GM12801 (cell line): ENCODE results near the gene MAP1LC3B.

Experiments
- TF ChIP-seq, protein P1 (sequence below): IDR thresholded peaks from one replicate; pipeline ENCODE4 v1.5.1; 2011; ENCODE audit warnings: control low read depth; ENCODE audit not compliant: insufficient read length; ENCODE audit errors: extremely low read depth

The MAP1LC3B gene

DNA sequence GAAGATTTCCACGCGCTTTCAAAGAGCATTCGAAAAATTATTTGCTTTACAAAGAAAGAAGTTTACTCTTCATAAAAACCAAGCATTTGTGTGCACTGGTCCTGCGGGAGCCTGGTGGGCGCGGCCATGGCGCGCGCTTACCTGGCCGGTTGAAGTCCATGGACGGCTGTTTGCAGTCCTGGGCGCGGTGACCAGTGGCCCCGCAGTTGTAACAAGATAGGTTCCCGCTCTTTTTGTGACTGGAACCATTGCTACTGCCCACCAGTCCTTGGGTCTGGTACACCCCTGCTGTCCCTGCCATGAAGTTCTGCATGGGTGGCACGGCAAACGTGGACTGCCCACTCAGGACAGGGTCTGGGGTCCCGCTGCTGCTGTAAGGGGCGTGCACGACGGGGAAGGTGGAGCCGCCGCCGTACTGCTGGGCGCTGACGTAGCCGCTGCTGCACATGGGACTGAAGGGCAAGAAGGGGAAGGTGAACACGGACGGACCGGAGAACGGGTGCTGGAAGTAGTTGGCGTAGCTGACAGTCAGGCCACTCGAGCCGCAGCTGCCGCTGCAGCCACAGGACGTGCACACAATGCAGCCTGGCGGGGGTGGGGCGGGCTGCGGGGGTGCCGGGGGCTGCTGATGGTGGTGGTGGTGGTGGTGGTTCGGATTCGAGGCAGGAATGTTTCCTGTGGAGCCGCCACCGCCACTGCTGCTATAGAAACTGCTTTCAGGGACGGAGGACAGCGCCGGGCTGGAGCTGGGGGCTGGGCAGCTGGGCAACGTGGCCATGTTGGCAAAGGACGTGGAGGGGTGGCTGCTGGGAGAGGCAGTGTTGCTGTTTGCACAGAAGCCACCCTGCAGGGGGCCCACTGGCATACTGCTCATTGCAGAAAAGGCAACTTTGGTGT is 19.5 kb downstream of the MAP1LC3B start:
- TF ChIP-seq, protein P1, sequence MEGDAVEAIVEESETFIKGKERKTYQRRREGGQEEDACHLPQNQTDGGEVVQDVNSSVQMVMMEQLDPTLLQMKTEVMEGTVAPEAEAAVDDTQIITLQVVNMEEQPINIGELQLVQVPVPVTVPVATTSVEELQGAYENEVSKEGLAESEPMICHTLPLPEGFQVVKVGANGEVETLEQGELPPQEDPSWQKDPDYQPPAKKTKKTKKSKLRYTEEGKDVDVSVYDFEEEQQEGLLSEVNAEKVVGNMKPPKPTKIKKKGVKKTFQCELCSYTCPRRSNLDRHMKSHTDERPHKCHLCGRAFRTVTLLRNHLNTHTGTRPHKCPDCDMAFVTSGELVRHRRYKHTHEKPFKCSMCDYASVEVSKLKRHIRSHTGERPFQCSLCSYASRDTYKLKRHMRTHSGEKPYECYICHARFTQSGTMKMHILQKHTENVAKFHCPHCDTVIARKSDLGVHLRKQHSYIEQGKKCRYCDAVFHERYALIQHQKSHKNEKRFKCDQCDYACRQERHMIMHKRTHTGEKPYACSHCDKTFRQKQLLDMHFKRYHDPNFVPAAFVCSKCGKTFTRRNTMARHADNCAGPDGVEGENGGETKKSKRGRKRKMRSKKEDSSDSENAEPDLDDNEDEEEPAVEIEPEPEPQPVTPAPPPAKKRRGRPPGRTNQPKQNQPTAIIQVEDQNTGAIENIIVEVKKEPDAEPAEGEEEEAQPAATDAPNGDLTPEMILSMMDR: no peak

- TF ChIP-seq, protein P1: no peak
Measured at GRCh38 chr16:87412371-87412995, 20.3 kb downstream of the MAP1LC3B start.

DNA sequence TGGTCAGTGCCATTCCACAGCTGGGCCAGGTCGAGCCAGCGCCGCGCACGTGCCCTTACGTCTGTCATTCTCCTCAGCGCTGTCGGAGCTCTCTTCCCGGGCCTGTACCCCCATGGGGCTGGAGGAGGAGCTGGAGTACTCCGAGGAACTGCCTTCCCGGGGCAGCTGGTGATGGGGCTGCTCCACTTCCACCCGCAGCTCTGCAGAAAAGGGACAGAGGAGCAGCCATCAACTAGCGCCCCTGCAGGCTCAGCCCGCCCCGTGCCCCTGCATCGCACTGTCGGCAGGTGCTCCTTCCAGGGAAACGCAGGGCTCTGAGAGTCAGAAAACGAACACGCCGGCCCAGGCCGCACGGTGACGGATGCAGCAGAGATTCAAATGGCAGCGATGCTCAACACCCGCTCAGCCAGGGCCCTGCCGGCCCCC is 20.9 kb downstream of the MAP1LC3B start:
- TF ChIP-seq, protein P1: no peak

- TF ChIP-seq, protein P1: no peak
Measured at GRCh38 chr16:87414251-87414680, 22.1 kb downstream of the MAP1LC3B start.

DNA sequence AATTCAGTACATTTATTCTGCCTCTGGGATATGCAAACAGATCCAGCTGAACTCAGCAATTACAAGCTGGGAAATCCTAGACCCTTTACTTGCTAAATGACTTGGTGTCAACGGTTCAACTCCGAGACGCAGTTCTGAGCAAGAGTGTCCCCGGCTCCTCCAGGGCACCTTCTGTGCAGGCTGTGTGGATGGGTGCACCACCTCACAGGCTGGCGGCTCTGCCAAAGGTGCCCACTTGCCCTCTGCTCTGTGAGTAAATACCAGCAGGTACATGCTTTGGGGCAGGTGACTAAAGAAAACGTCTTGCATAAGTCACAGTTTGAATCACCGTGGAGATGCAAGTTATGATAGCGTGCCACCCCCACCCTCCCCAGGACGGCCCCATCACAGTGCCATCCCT is 23.3 kb downstream of the MAP1LC3B start:
- TF ChIP-seq, protein P1: no peak

GRCh38 chr16:87416826-87417527 is 24.8 kb downstream of the MAP1LC3B start:
- TF ChIP-seq, protein P1: no peak

GRCh38 chr16:87417528-87417910 is 25.4 kb downstream of the MAP1LC3B start:
- TF ChIP-seq, protein P1: no peak
